GM23248 (cell line): ENCODE data around the gene GALNT14. TPM values are rescaled to one million over a fixed set of nuclear protein-coding genes. Genes with fewer than 3 reads are reported as not detected.

ENCODE experiments used
- DNase-seq: peaks from one replicate; pipeline ENCODE4 v3.0.0-alpha.2; 2015
- H2AFZ ChIP-seq: fragments of 200-600 bp; sonication (generic); 2 replicates; pipeline ENCODE4 v1.6.1; 2016; ENCODE audit warnings: antibody characterized with exemption
- H3F3A ChIP-seq: fragments of 200-600 bp; sonication (generic); 2 replicates; pipeline ENCODE4 v1.6.1; 2016; ENCODE audit warnings: mild to moderate bottlenecking, antibody characterized with exemption, mixed run types; ENCODE audit not compliant: insufficient read depth
- H3K27ac ChIP-seq: fragments of 200-600 bp; sonication (generic); 2 replicates; pipeline ENCODE4 v1.5.1; 2016; ENCODE audit warnings: mild to moderate bottlenecking
- H3K27me3 ChIP-seq: fragments of 200-600 bp; sonication (generic); replicated peaks from 2 replicates; pipeline ENCODE4 v1.6.1; 2016; ENCODE audit warnings: mild to moderate bottlenecking; ENCODE audit not compliant: insufficient read depth
- H3K36me3 ChIP-seq: fragments of 200-600 bp; sonication (generic); 2 replicates; pipeline ENCODE4 v1.6.1; 2016; ENCODE audit warnings: low read depth, mild to moderate bottlenecking
- H3K4me1 ChIP-seq: fragments of 200-600 bp; sonication (generic); 2 replicates; pipeline ENCODE4 v1.6.1; 2016; ENCODE audit warnings: mild to moderate bottlenecking; ENCODE audit not compliant: insufficient read depth
- H3K4me2 ChIP-seq: fragments of 200-600 bp; sonication (generic); one replicate; pipeline ENCODE4 v1.6.1; 2016; ENCODE audit warnings: mild to moderate bottlenecking; ENCODE audit not compliant: unreplicated experiment
- H3K4me3 ChIP-seq: fragments of 200-600 bp; sonication (generic); 2 replicates; pipeline ENCODE4 v1.5.1; 2016; ENCODE audit warnings: mild to moderate bottlenecking
- H3K79me2 ChIP-seq: fragments of 200-600 bp; sonication (generic); 2 replicates; pipeline ENCODE4 v1.6.1; 2016; ENCODE audit warnings: mild to moderate bottlenecking; ENCODE audit not compliant: insufficient read depth
- H3K9ac ChIP-seq: fragments of 200-600 bp; sonication (generic); 2 replicates; pipeline ENCODE4 v1.6.1; 2016; ENCODE audit warnings: mild to moderate bottlenecking
- H3K9me2 ChIP-seq: fragments of 200-600 bp; sonication (generic); 2 replicates; pipeline ENCODE4 v1.6.1; 2016; ENCODE audit warnings: mixed run types, mild to moderate bottlenecking, moderate library complexity; ENCODE audit not compliant: insufficient read depth
- H3K9me3 ChIP-seq: fragments of 200-600 bp; sonication (generic); one replicate; pipeline ENCODE4 v1.6.1; 2017; ENCODE audit warnings: low read depth
- H4K20me1 ChIP-seq: fragments of 200-600 bp; sonication (generic); 2 replicates; pipeline ENCODE4 v1.6.0; 2016; ENCODE audit not compliant: insufficient read depth
- EZH2 ChIP-seq: fragments of 200-600 bp; sonication (generic); IDR thresholded peaks from 2 replicates; pipeline ENCODE4 v1.6.1; 2018; ENCODE audit warnings: antibody characterized with exemption, mild to moderate bottlenecking; ENCODE audit not compliant: insufficient read depth, poor library complexity, severe bottlenecking
- EZH2phosphoT487 ChIP-seq: fragments of 200-600 bp; sonication (generic); IDR thresholded peaks from 2 replicates; pipeline ENCODE4 v1.6.1; 2018; ENCODE audit warnings: antibody characterized with exemption, moderate library complexity, mild to moderate bottlenecking, low read depth; ENCODE audit not compliant: insufficient read depth
- WGBS, 2 experiments: methylation state at CpG; one replicate each; pipeline ENCODE4 v1.1.6; 2015 to 2017; ENCODE audit warnings: low lambda C conversion rate in 2 of 2, low coverage in 1 of 2; ENCODE audit errors: missing lambda C conversion rate in 2 of 2; 5-methylcytosine and 5-hydroxymethylcytosine counted together
- in situ Hi-C: fragments of 300-500 bp; cut with MboI; formaldehyde crosslinking; loops from 2 replicates; pipeline ENCODE4 v1.15.0; 2020
- polyA plus RNA-seq: library from polyadenylated mRNA; unstranded; fragments of >200 nt; fragmentation: Nextera tagmentation; extraction: Ambion mirVana; gene quantifications from 2 replicates; pipeline ENCODE4 v1.2.1, GENCODE V29; 2016
- total RNA-seq: library from RNA; depleted of rRNA; stranded (reverse); fragments of >200 nt; shearing (Covaris generic); gene quantifications from 2 replicates; pipeline ENCODE4 v1.2.3, GENCODE V29; 2014; rRNA removed

The GALNT14 gene
- total and polyA plus RNA-seq, 2 experiments from 2014 or later = 3.2 to 3.5 TPM

- no peak overlapping the region for H3K9ac ChIP-seq
- 5 to 6% methylated on average over 4 of the region's 4 CpGs for WGBS, 2 experiments
- TF ChIP-seq EZH2 (no peak), EZH2phosphoT487 (no peak)
- in situ Hi-C loops = no loop called here
- H3K27ac ChIP-seq = no peak overlapping the region
- no peaks in the 10 kb centered on the region for H4K20me1 ChIP-seq
- no peaks in the 10 kb centered on the region for H3K9me2 ChIP-seq
- 0 out of 2 replicates have a peak, but pooled peaks cover 6% of the 10 kb centered on the region for H3K27me3 ChIP-seq
- H3K4me3 ChIP-seq = no peak overlapping the region
- H3K4me2 ChIP-seq = no peak overlapping the region
- DNase-seq = no peak
- no peak overlapping the region for H2AFZ ChIP-seq
- no peaks in the 10 kb centered on the region for H3K4me1 ChIP-seq
- H3K36me3 ChIP-seq = no peaks in the 10 kb centered on the region
- no peaks in the 10 kb centered on the region for H3K79me2 ChIP-seq
- no peaks in the 10 kb centered on the region for H3K9me3 ChIP-seq
- H3F3A ChIP-seq = no peaks in the 10 kb centered on the region
Measured at GRCh38 chr2:30860726-30861125, 277.5 kb downstream of the GALNT14 start.

Other genes starting within 250 kb of the GALNT14 start
- 0.11 TPM in 1 of 2 replicates, not detected in the other for gene CAPN14, start 79.1 kb upstream of the GALNT14 start, total RNA-seq
- gene CAPN14, start 79.1 kb upstream of the GALNT14 start, polyA plus RNA-seq = 0.06 TPM in 1 of 2 replicates, not detected in the other
- 31.7 and 33.6 TPM in 2 replicates for gene EHD3, start 95.7 kb upstream of the GALNT14 start, total RNA-seq
- 25.9 and 27.1 TPM in 2 replicates for gene EHD3, start 95.7 kb upstream of the GALNT14 start, polyA plus RNA-seq